A673 (cell line): ENCODE data around the gene TMEM263.

Experiments
- CTCF ChIP-seq: fragments of 300-800, 200-600 bp; sonication (generic); conservative IDR thresholded peaks from 2 replicates; pipeline ENCODE4 v1.5.1; 2017; ENCODE audit warnings: low read depth, mild to moderate bottlenecking, antibody characterized with exemption, low read length, moderate library complexity, mixed read lengths
- EZH2 ChIP-seq: fragments of 200-600 bp; sonication (generic); IDR thresholded peaks from 2 replicates; pipeline ENCODE4 v1.6.1; 2017; ENCODE audit warnings: borderline replicate concordance, low read depth, mild to moderate bottlenecking, mixed read lengths, antibody characterized with exemption, low read length; ENCODE audit not compliant: poor library complexity, severe bottlenecking

- TF ChIP-seq CTCF (peak; percentile 83), EZH2 (no peak)
These were observed 35.7 kb upstream of the TMEM263 start for GRCh38 chr12:106919910-106920544.
